Adrenal gland (tissue), 12 donors: ENCODE results near the gene TULP1. TPM values are rescaled to one million over a fixed set of nuclear protein-coding genes. Genes with fewer than 3 reads are reported as not detected.
"Not testable (repeated sequence)": the region's sequence is repeated elsewhere in the genome, so short reads cannot be mapped to it uniquely, and the experiment has no call there.

Experiments used
- DNase-seq, 7 donors: peaks; one replicate each; pipeline ENCODE4 v3.0.0-alpha.2; 2019 to 2020
- H3K27ac ChIP-seq, 5 donors: fragments of 200-600 bp; sonication (generic) in 4 of 5; 1 replicate in 3 of 5; 2 replicates in 2 of 5; pipeline versions ENCODE4 v1.5.1 to v1.8.0; 2016 to 2020; ENCODE audit warnings: mild to moderate bottlenecking in 1 of 5
- H3K27me3 ChIP-seq: fragments of 200-600 bp; 2 replicates; pipeline ENCODE4 v1.8.0; 2021
- H3K36me3 ChIP-seq, 2 donors: fragments of 200-600 bp; replicated peaks in 1 of 2; 1 replicate in 1 of 2; 2 replicates in 1 of 2; pipeline versions ENCODE4 v1.5.1 to v1.8.0; 2018 to 2022
- H3K4me1 ChIP-seq, 2 donors: fragments of 200-600 bp; replicated peaks in 1 of 2; 1 replicate in 1 of 2; 2 replicates in 1 of 2; pipeline versions ENCODE4 v1.5.1 to v1.8.0; 2018 to 2021
- H3K4me3 ChIP-seq, 4 donors: fragments of 200-600 bp; sonication (generic) in 3 of 4; one replicate each; pipeline ENCODE4 v1.5.1; 2016 to 2018
- H3K9me3 ChIP-seq, 3 donors: fragments of 200-600 bp; sonication (generic) in 1 of 3; replicated peaks in 1 of 3; 1 replicate in 2 of 3; 2 replicates in 1 of 3; pipeline versions ENCODE4 v1.5.1 to v1.8.0; 2016 to 2021
- POLR2A ChIP-seq, 2 donors: fragments of 450-650 bp; IDR thresholded peaks; one replicate each; pipeline ENCODE4 v1.6.1; 2017; ENCODE audit warnings: antibody characterized with exemption in 2 of 2, mild to moderate bottlenecking in 2 of 2, moderate library complexity in 1 of 2
- WGBS, 4 donors: extraction: QIAGEN DNeasy Blood & Tissue Kit in 2 of 4; methylation state at CpG; one replicate each; pipeline versions ENCODE4 v1.1.5 to v1.1.7; 2013 to 2017; 5-methylcytosine and 5-hydroxymethylcytosine counted together
- intact Hi-C, 2 donors: fragments of 100-400 bp; cut with DNase I; formaldehyde crosslinking; loops; one replicate each; pipeline versions ENCODE4 v1.14.1 to v1.15.0; 2022 to 2023
- polyA plus RNA-seq, 3 donors: library from polyadenylated mRNA; stranded (reverse); fragments of 200-250 nt in 2 of 3; fragments of 350-450 nt in 1 of 3; fragmentation: Illumina TruSeq in 1 of 3; extraction: RNeasy Lipid Tissue Mini Kit (QIAGEN cat#74804) in 1 of 3; gene quantifications; one replicate each; pipeline ENCODE4 v1.2.3, GENCODE V29; 2013 to 2014
- total RNA-seq, 9 donors: library from RNA; depleted of rRNA in 4 of 9; stranded (reverse); fragments of >200 nt in 4 of 9; fragments of 120-200 nt in 1 of 9; fragmentation: NEBNext Ultra II Directional in 1 of 9; extraction: Animal tissue kit (Norgen Biotek cat#: 25700) in 1 of 9; gene quantifications; one replicate each; pipeline versions ENCODE4 v1.1.0 to v1.2.4, GENCODE V29; 2013 to 2023
- TF ChIP-seq, protein P1 (sequence below), 6 experiments: fragments of 450-650 bp in 4 of 6; fragments of 200-600 bp in 2 of 6; sonication (generic) in 1 of 6; IDR thresholded peaks; 1 replicate in 5 of 6; 2 replicates in 1 of 6; pipeline versions ENCODE4 v1.5.1 to v1.8.0; 2016 to 2021; ENCODE audit warnings: antibody characterized with exemption in 6 of 6, mild to moderate bottlenecking in 2 of 6, moderate library complexity in 1 of 6
- donor health status: healthy with polysubstance abuse.
- donor health status: Bipolar disorder and iron deficiency.
- donor health status: DM: yes; HTN: yes; CAD: no.
- donor health status: DM: no; HTN: no; CAD: no.
- donor health status: DM: no; HTN: no; CAD: no.
- donor health status: DM: yes; HTN: yes; CAD: no.

The TULP1 gene
- total and polyA plus RNA-seq, 12 donors = 0.06 to 0.80 (median 0.07) TPM; not detected in 9

GRCh38 chr6:35516712-35517111 lies 4.0 kb upstream of the TULP1 start:
- intact Hi-C loops = loop anchor here in 1 of 2 donors (10.0 kb wide), 1 partner anchor 48 kb away; no protein-coding TSS in a partner anchor
- no peaks in the 10 kb centered on the region for H3K4me1 ChIP-seq
- no peak overlapping the region for H3K27ac ChIP-seq
- 67 to 82% (median 77%) methylated on average over 6 of the region's 6 CpGs for WGBS, 4 donors
- no peak overlapping the region for H3K4me3 ChIP-seq
- no peaks in the 10 kb centered on the region for H3K9me3 ChIP-seq
- H3K27me3 ChIP-seq = peaks cover 3% of the 10 kb centered on the region
- no peaks in the 10 kb centered on the region for H3K36me3 ChIP-seq
- no peak for TF ChIP-seq POLR2A (IDR thresholded peaks at IDR 0.05)
- TF ChIP-seq, protein P1, sequence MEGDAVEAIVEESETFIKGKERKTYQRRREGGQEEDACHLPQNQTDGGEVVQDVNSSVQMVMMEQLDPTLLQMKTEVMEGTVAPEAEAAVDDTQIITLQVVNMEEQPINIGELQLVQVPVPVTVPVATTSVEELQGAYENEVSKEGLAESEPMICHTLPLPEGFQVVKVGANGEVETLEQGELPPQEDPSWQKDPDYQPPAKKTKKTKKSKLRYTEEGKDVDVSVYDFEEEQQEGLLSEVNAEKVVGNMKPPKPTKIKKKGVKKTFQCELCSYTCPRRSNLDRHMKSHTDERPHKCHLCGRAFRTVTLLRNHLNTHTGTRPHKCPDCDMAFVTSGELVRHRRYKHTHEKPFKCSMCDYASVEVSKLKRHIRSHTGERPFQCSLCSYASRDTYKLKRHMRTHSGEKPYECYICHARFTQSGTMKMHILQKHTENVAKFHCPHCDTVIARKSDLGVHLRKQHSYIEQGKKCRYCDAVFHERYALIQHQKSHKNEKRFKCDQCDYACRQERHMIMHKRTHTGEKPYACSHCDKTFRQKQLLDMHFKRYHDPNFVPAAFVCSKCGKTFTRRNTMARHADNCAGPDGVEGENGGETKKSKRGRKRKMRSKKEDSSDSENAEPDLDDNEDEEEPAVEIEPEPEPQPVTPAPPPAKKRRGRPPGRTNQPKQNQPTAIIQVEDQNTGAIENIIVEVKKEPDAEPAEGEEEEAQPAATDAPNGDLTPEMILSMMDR (IDR thresholded peaks at IDR 0.05) = no peak
- DNase-seq = no peak

GRCh38 chr6:35515939-35516338 lies 3.2 kb upstream of the TULP1 start:
- DNase-seq, H3K27ac ChIP-seq, H3K4me1 ChIP-seq, H3K36me3 ChIP-seq, H3K4me3 ChIP-seq, H3K9me3 ChIP-seq: not testable (repeated sequence)
- peaks cover 10% of the 10 kb centered on the region for H3K27me3 ChIP-seq
- intact Hi-C loops = loop anchor here in 1 of 2 donors (10.0 kb wide), 1 partner anchor 49 kb away; no protein-coding TSS in a partner anchor
- 83 to 93% (median 88%) methylated on average over 5 to 6 of the region's 6 CpGs for WGBS, 4 donors

GRCh38 chr6:35514587-35514986 lies 1.9 kb upstream of the TULP1 start:
- 81 to 89% (median 83%) methylated on average over 4 of the region's 4 CpGs for WGBS, 4 donors
- intact Hi-C loops = loop anchor here in 1 of 2 donors (10.0 kb wide), 1 partner anchor 50 kb away; no protein-coding TSS in a partner anchor
- Histone ChIP-seq H3K4me1 (no peaks in the 10 kb centered on the region), H3K27me3 (peaks cover 10% of the 10 kb centered on the region), H3K36me3 (no peaks in the 10 kb centered on the region), H3K9me3 (no peaks in the 10 kb centered on the region), H3K27ac (no peak overlapping the region), H3K4me3 (no peak overlapping the region)
- DNase-seq = no peak
- TF ChIP-seq, protein P1 (IDR thresholded peaks at IDR 0.05) = no peak
- TF ChIP-seq POLR2A (IDR thresholded peaks at IDR 0.05) = no peak

- TF ChIP-seq POLR2A (IDR thresholded peaks at IDR 0.05) = no peak
- TF ChIP-seq, protein P1 (IDR thresholded peaks at IDR 0.05) = no peak
- peak overlapping the region in 1 of 4 donors; percentile 29 for H3K4me3 ChIP-seq
- no peak for DNase-seq
- no peaks in the 10 kb centered on the region for H3K4me1 ChIP-seq
- H3K27ac ChIP-seq = no peak overlapping the region
- H3K9me3 ChIP-seq = no peaks in the 10 kb centered on the region
- WGBS, 4 donors = 0 to 23% (median 16%) methylated on average over 2 to 26 of the region's 26 CpGs
- peaks cover 10% of the 10 kb centered on the region for H3K27me3 ChIP-seq
- intact Hi-C loops = loop anchor here in 1 of 2 donors (10.0 kb wide), 1 partner anchor 53 kb away; no protein-coding TSS in a partner anchor
- no peaks in the 10 kb centered on the region for H3K36me3 ChIP-seq
Measured at GRCh38 chr6:35512006-35512405, 690 bp downstream of the TULP1 start.

GRCh38 chr6:35511562-35511941 lies 1.1 kb downstream of the TULP1 start:
- DNase-seq = no peak
- 32 to 52% (median 38%) methylated on average over 24 to 32 of the region's 32 CpGs for WGBS, 4 donors
- no peak overlapping the region for H3K27ac ChIP-seq
- intact Hi-C loops = loop anchor here in 1 of 2 donors (10.0 kb wide), 1 partner anchor 53 kb away; no protein-coding TSS in a partner anchor
- peak overlapping the region in 1 of 4 donors; percentile 29 for H3K4me3 ChIP-seq
- H3K27me3 ChIP-seq = peaks cover 10% of the 10 kb centered on the region
- H3K4me1 ChIP-seq = no peaks in the 10 kb centered on the region
- H3K36me3 ChIP-seq = no peaks in the 10 kb centered on the region
- TF ChIP-seq POLR2A (IDR thresholded peaks at IDR 0.05) = no peak
- TF ChIP-seq, protein P1 (IDR thresholded peaks at IDR 0.05) = no peak
- no peaks in the 10 kb centered on the region for H3K9me3 ChIP-seq
